ENCODE data around the gene KRTAP10-1. TPM values are rescaled to one million over a fixed set of nuclear protein-coding genes. Genes with fewer than 3 reads are reported as not detected.

Gene KRTAP10-1
- total and polyA plus RNA-seq, 2 donors from 2014 or later: not detected

- H3K9ac ChIP-seq (ENCODE audit: low read length in 3 of 3): no peak overlapping the region
- DNase-seq (no peak), FAIRE-seq (no peak)
- no peaks in the 10 kb centered on the region for H3K27me3 ChIP-seq (ENCODE audit: control insufficient read depth, insufficient read depth, low read length)
- H3K4me1 ChIP-seq (ENCODE audit: control insufficient read depth in 2 of 3, insufficient read depth in 2 of 3, low read depth in 1 of 3, low read length in 3 of 3): no peaks in the 10 kb centered on the region
- peaks cover 0 to 5% (median under 1%) of the 10 kb centered on the region in 3 donors for H3K9me3 ChIP-seq (ENCODE audit: control insufficient read depth in 2 of 3, insufficient read depth in 1 of 3, low read length in 3 of 3)
- intact Hi-C loops (cut with DNase I): no loop called here
- no peak for TF ChIP-seq CTCF (IDR thresholded peaks at IDR 0.05; ENCODE audit: borderline replicate concordance, extremely low read depth, insufficient read depth)
- no peak overlapping the region for H3K4me3 ChIP-seq (ENCODE audit: low read length in 3 of 3)
- no peak overlapping the region for H3K27ac ChIP-seq (ENCODE audit: low read depth in 2 of 2, low read length in 2 of 2)
- H3K36me3 ChIP-seq (ENCODE audit: control insufficient read depth in 2 of 3, insufficient read depth in 3 of 3, low read length in 3 of 3): no peaks in the 10 kb centered on the region
These were observed 32.1 kb upstream of the KRTAP10-1 start for GRCh38 chr21:44571844-44572782.

GRCh38 chr21:44571296-44571695 is 31.3 kb upstream of the KRTAP10-1 start:
- no peaks in the 10 kb centered on the region for H3K36me3 ChIP-seq (ENCODE audit: control insufficient read depth in 2 of 3, insufficient read depth in 3 of 3, low read length in 3 of 3)
- no peaks in the 10 kb centered on the region for H3K27me3 ChIP-seq (ENCODE audit: control insufficient read depth, insufficient read depth, low read length)
- H3K4me3 ChIP-seq (ENCODE audit: low read length in 3 of 3): no peak overlapping the region
- H3K9me3 ChIP-seq (ENCODE audit: control insufficient read depth in 2 of 3, insufficient read depth in 1 of 3, low read length in 3 of 3): no peaks in the 10 kb centered on the region
- no peak overlapping the region for H3K27ac ChIP-seq (ENCODE audit: low read depth in 2 of 2, low read length in 2 of 2)
- FAIRE-seq (no peak), DNase-seq (peak in 1 of 5 donors; percentile 12)
- no peak overlapping the region for H3K9ac ChIP-seq (ENCODE audit: low read length in 3 of 3)
- TF ChIP-seq CTCF (IDR thresholded peaks at IDR 0.05; ENCODE audit: borderline replicate concordance, extremely low read depth, insufficient read depth): no peak
- no peaks in the 10 kb centered on the region for H3K4me1 ChIP-seq (ENCODE audit: control insufficient read depth in 2 of 3, insufficient read depth in 2 of 3, low read depth in 1 of 3, low read length in 3 of 3)
- intact Hi-C loops (cut with DNase I): no loop called here

- Histone ChIP-seq H3K9ac (ENCODE audit: low read length in 3 of 3) (no peak overlapping the region), H3K27ac (ENCODE audit: low read depth in 2 of 2, low read length in 2 of 2) (no peak overlapping the region), H3K9me3 (ENCODE audit: control insufficient read depth in 2 of 3, insufficient read depth in 1 of 3, low read length in 3 of 3) (no peaks in the 10 kb centered on the region), H3K4me3 (ENCODE audit: low read length in 3 of 3) (no peak overlapping the region), H3K36me3 (ENCODE audit: control insufficient read depth in 2 of 3, insufficient read depth in 3 of 3, low read length in 3 of 3) (no peaks in the 10 kb centered on the region), H3K27me3 (ENCODE audit: control insufficient read depth, insufficient read depth, low read length) (no peaks in the 10 kb centered on the region), H3K4me1 (ENCODE audit: control insufficient read depth in 2 of 3, insufficient read depth in 2 of 3, low read depth in 1 of 3, low read length in 3 of 3) (no peaks in the 10 kb centered on the region)
- DNase-seq (peak in 1 of 5 donors; percentile 35), FAIRE-seq (no peak)
- no peak for TF ChIP-seq CTCF (IDR thresholded peaks at IDR 0.05; ENCODE audit: borderline replicate concordance, extremely low read depth, insufficient read depth)
- intact Hi-C loops (cut with DNase I): no loop called here
These were observed 30.0 kb upstream of the KRTAP10-1 start for GRCh38 chr21:44569861-44570517.

All from kidney (tissue), 14 donors.